Kidney (tissue), 14 donors: ENCODE results near the gene DDIT3. TPM values are rescaled to one million over a fixed set of nuclear protein-coding genes. Genes with fewer than 3 reads are reported as not detected.

Experiments
- DNase-seq, 5 donors: peaks; one replicate each; pipeline ENCODE4 v3.0.0-alpha.2; 2013 to 2020
- FAIRE-seq: peaks from 2 replicates; lab custom pipeline; 2012; peaks lifted over from hg19 to GRCh38; lab: Jason Lieb, UNC
- H3K27ac ChIP-seq, 2 donors: one replicate each; pipeline ENCODE4 v1.7.0; 2013; ENCODE audit warnings: low read depth in 2 of 2, low read length in 2 of 2, inconsistent platforms in 1 of 2
- H3K27me3 ChIP-seq: one replicate; pipeline ENCODE4 v1.7.1; 2013; ENCODE audit warnings: low read length, inconsistent platforms; ENCODE audit not compliant: control insufficient read depth, insufficient read depth
- H3K36me3 ChIP-seq, 3 donors: one replicate each; pipeline versions ENCODE4 v1.7.0 to v1.7.1; 2013; ENCODE audit warnings: low read length in 3 of 3, control low read depth in 1 of 3, inconsistent platforms in 1 of 3; ENCODE audit not compliant: insufficient read depth in 3 of 3, control insufficient read depth in 2 of 3
- H3K4me1 ChIP-seq, 3 donors: one replicate each; pipeline versions ENCODE4 v1.7.0 to v1.7.1; 2013; ENCODE audit warnings: low read length in 3 of 3, inconsistent platforms in 1 of 3, low read depth in 1 of 3; ENCODE audit not compliant: control insufficient read depth in 2 of 3, insufficient read depth in 2 of 3
- H3K4me3 ChIP-seq, 3 donors: one replicate each; pipeline versions ENCODE4 v1.7.0 to v1.8.1; 2013; ENCODE audit warnings: low read length in 3 of 3, control low read depth in 1 of 3, inconsistent platforms in 1 of 3
- H3K9ac ChIP-seq, 3 donors: one replicate each; pipeline versions ENCODE4 v1.7.0 to v1.7.1; 2013; ENCODE audit warnings: low read length in 3 of 3, control low read depth in 1 of 3, inconsistent platforms in 1 of 3
- H3K9me3 ChIP-seq, 3 donors: one replicate each; pipeline versions ENCODE4 v1.7.0 to v1.7.1; 2013; ENCODE audit warnings: low read length in 3 of 3, control low read depth in 1 of 3, inconsistent platforms in 1 of 3; ENCODE audit not compliant: control insufficient read depth in 2 of 3, insufficient read depth in 1 of 3
- CTCF ChIP-seq: IDR thresholded peaks from 3 replicates; pipeline ENCODE4 v1.5.1; 2012; ENCODE audit warnings: mild to moderate bottlenecking, moderate library complexity, borderline replicate concordance; ENCODE audit not compliant: insufficient read depth; ENCODE audit errors: extremely low read depth
- intact Hi-C: fragments of 100-400 bp; cut with DNase I; formaldehyde crosslinking; loops from one replicate; pipeline ENCODE4 v1.11.1; 2022
- polyA plus RNA-seq: library from polyadenylated mRNA; stranded (reverse); fragments of 350-450 nt; fragmentation: Illumina TruSeq; extraction: RNeasy Lipid Tissue Mini Kit (QIAGEN cat#74804); gene quantifications from one replicate; pipeline ENCODE4 v1.2.3, GENCODE V29; 2014; ENCODE audit warnings: low read depth, low replicate concordance; ENCODE audit not compliant: insufficient read depth
- total RNA-seq: library from RNA; stranded (reverse); fragmentation: NEBNext Ultra II Directional; extraction: Animal tissue kit (Norgen Biotek cat#: 25700); gene quantifications from one replicate; pipeline ENCODE4 v1.2.1, GENCODE V29; 2021
- donor health status: control.
- donor health status: control.
- donor health status: control.
- donor health status: control.
- donor health status: control.
- donor health status: DM: yes; HTN: yes; CAD: no.
- donor health status: Normal renal cell carcinoma (clear cell type).

Gene DDIT3
- total and polyA plus RNA-seq, 2 donors from 2014 or later, result 34.1 to 83.1 TPM

GRCh38 chr12:57534991-57535543 lies 14.8 kb upstream of the DDIT3 start:
- no peaks in the 10 kb centered on the region for H3K27me3 ChIP-seq
- H3K36me3 ChIP-seq, result peaks cover 19 to 80% (median 52%) of the 10 kb centered on the region in 3 donors
- TF ChIP-seq CTCF, result no peak
- H3K4me3 ChIP-seq, result no peak overlapping the region
- intact Hi-C loops, result no loop called here
- no peak overlapping the region for H3K27ac ChIP-seq
- no peak for DNase-seq
- H3K9ac ChIP-seq, result no peak overlapping the region
- no peaks in the 10 kb centered on the region for H3K4me1 ChIP-seq
- FAIRE-seq, result no peak
- H3K9me3 ChIP-seq, result no peaks in the 10 kb centered on the region

GRCh38 chr12:57534250-57534649 lies 13.9 kb upstream of the DDIT3 start:
- FAIRE-seq, result no peak
- Histone ChIP-seq H3K4me3 (no peak overlapping the region), H3K9ac (no peak overlapping the region), H3K36me3 (peaks cover 19 to 83% (median 53%) of the 10 kb centered on the region in 3 donors), H3K27me3 (no peaks in the 10 kb centered on the region), H3K4me1 (no peaks in the 10 kb centered on the region), H3K27ac (no peak overlapping the region), H3K9me3 (no peaks in the 10 kb centered on the region)
- no peak for DNase-seq
- TF ChIP-seq CTCF, result no peak
- intact Hi-C loops, result no loop called here

- H3K9ac ChIP-seq, result no peak overlapping the region
- no peak overlapping the region for H3K4me3 ChIP-seq
- H3K27me3 ChIP-seq, result no peaks in the 10 kb centered on the region
- peaks cover 17 to 76% (median 46%) of the 10 kb centered on the region in 3 donors for H3K36me3 ChIP-seq
- TF ChIP-seq CTCF, result no peak
- no peak overlapping the region for H3K27ac ChIP-seq
- no peaks in the 10 kb centered on the region for H3K4me1 ChIP-seq
- no peaks in the 10 kb centered on the region for H3K9me3 ChIP-seq
- intact Hi-C loops, result no loop called here
- DNase-seq (no peak), FAIRE-seq (no peak)
These were observed 12.8 kb upstream of the DDIT3 start for GRCh38 chr12:57533108-57533507.

GRCh38 chr12:57531836-57532235 lies 11.5 kb upstream of the DDIT3 start:
- Histone ChIP-seq H3K36me3 (peaks cover 17 to 72% (median 42%) of the 10 kb centered on the region in 3 donors), H3K4me1 (no peaks in the 10 kb centered on the region), H3K9me3 (no peaks in the 10 kb centered on the region), H3K27ac (no peak overlapping the region), H3K9ac (no peak overlapping the region), H3K4me3 (no peak overlapping the region), H3K27me3 (no peaks in the 10 kb centered on the region)
- no peak for TF ChIP-seq CTCF
- intact Hi-C loops, result no loop called here
- FAIRE-seq, result no peak
- no peak for DNase-seq
